ENCODE data around the gene DES. TPM values are rescaled to one million over a fixed set of nuclear protein-coding genes. Genes with fewer than 3 reads are reported as not detected.

Gene DES
- polyA plus RNA-seq, 1 donor from 2014 or later = not detected

DNA sequence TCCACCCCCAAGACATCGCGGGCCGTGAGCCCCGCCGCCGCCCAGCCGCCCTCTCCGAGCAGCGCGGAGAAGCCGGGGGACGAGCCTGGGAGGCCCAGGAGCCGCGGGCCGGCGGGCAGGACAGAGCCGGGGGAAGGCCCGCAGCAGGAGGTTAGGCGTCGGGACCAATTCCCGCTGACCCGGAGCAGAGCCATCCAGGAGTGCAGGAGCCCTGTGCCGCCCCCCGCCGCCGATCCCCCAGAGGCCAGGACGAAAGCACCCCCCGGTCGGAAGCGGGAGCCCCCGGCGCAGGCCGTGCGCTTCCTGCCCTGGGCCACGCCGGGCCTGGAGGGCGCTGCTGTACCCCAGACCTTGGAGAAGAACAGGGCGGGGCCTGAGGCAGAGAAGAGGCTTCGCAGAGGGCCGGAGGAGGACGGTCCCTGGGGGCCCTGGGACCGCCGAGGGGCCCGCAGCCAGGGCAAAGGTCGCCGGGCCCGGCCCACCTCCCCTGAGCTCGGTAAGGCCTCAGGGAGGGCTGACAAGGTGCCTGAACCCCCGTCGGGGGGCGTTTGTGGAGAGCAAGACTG is 30.7 kb downstream of the DES start:
- Histone ChIP-seq H3K9ac (ENCODE audit: low read length) (no peak overlapping the region), H3K27ac (ENCODE audit: low read length) (no peak overlapping the region), H2AFZ (ENCODE audit: low read depth, low read length) (no peak overlapping the region), H3K4me2 (ENCODE audit: low read length) (no peak overlapping the region), H3K9me2 (ENCODE audit: insufficient read depth, low read length) (no peaks in the 10 kb centered on the region), H3K36me3 (ENCODE audit: insufficient read depth, low read length) (no peaks in the 10 kb centered on the region), H3K9me3 (ENCODE audit: low read length) (no peaks in the 10 kb centered on the region), H3K27me3 (ENCODE audit: insufficient read depth, low read depth, low read length) (peaks cover 12% of the 10 kb centered on the region), H3K4me3 (ENCODE audit: low read length) (no peak overlapping the region), H3F3A (ENCODE audit: insufficient read depth, low read length, poor library complexity, severe bottlenecking) (no peaks in the 10 kb centered on the region), H3K79me2 (replicated peaks; ENCODE audit: insufficient read depth, low read length) (no peaks in the 10 kb centered on the region), H4K20me1 (ENCODE audit: insufficient read depth) (no peaks in the 10 kb centered on the region)
- TF ChIP-seq REST (IDR thresholded peaks at IDR 0.05; ENCODE audit: borderline replicate concordance) (no peak), EZH2 (IDR thresholded peaks at IDR 0.05; ENCODE audit: borderline replicate concordance, insufficient read depth, low read length, poor library complexity, severe bottlenecking) (no peak), POLR2AphosphoS5 (IDR thresholded peaks at IDR 0.05) (no peak), SMC3 (conservative IDR thresholded peaks at IDR 0.05; ENCODE audit: poor library complexity) (no peak), MXI1 (conservative IDR thresholded peaks at IDR 0.05; ENCODE audit: poor library complexity, severe bottlenecking) (no peak), RAD21 (conservative IDR thresholded peaks at IDR 0.05) (no peak), EP300 (conservative IDR thresholded peaks at IDR 0.05; ENCODE audit: poor library complexity, severe bottlenecking) (no peak), TAF1 (IDR thresholded peaks at IDR 0.05; ENCODE audit: low read depth) (no peak)
- TF ChIP-seq, protein P1, sequence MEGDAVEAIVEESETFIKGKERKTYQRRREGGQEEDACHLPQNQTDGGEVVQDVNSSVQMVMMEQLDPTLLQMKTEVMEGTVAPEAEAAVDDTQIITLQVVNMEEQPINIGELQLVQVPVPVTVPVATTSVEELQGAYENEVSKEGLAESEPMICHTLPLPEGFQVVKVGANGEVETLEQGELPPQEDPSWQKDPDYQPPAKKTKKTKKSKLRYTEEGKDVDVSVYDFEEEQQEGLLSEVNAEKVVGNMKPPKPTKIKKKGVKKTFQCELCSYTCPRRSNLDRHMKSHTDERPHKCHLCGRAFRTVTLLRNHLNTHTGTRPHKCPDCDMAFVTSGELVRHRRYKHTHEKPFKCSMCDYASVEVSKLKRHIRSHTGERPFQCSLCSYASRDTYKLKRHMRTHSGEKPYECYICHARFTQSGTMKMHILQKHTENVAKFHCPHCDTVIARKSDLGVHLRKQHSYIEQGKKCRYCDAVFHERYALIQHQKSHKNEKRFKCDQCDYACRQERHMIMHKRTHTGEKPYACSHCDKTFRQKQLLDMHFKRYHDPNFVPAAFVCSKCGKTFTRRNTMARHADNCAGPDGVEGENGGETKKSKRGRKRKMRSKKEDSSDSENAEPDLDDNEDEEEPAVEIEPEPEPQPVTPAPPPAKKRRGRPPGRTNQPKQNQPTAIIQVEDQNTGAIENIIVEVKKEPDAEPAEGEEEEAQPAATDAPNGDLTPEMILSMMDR (IDR thresholded peaks at IDR 0.05; ENCODE audit: poor library complexity, severe bottlenecking) = no peak

GRCh38 chr2:219449609-219450008 is 31.4 kb downstream of the DES start:
- H3K4me3 ChIP-seq (ENCODE audit: low read length) = no peak overlapping the region
- TF ChIP-seq EZH2 (IDR thresholded peaks at IDR 0.05; ENCODE audit: borderline replicate concordance, insufficient read depth, low read length, poor library complexity, severe bottlenecking) = no peak
- no peak overlapping the region for H3K4me2 ChIP-seq (ENCODE audit: low read length)
- H3K27me3 ChIP-seq (ENCODE audit: insufficient read depth, low read depth, low read length) = peaks cover 12% of the 10 kb centered on the region
- no peak overlapping the region for H3K9ac ChIP-seq (ENCODE audit: low read length)
- no peaks in the 10 kb centered on the region for H3K79me2 ChIP-seq (replicated peaks; ENCODE audit: insufficient read depth, low read length)
- H3K9me2 ChIP-seq (ENCODE audit: insufficient read depth, low read length) = no peaks in the 10 kb centered on the region
- H2AFZ ChIP-seq (ENCODE audit: low read depth, low read length) = no peak overlapping the region
- peaks cover 6% of the 10 kb centered on the region for H3K36me3 ChIP-seq (ENCODE audit: insufficient read depth, low read length)
- no peaks in the 10 kb centered on the region for H4K20me1 ChIP-seq (ENCODE audit: insufficient read depth)
- H3K27ac ChIP-seq (ENCODE audit: low read length) = no peak overlapping the region
- no peaks in the 10 kb centered on the region for H3K9me3 ChIP-seq (ENCODE audit: low read length)
- no peaks in the 10 kb centered on the region for H3F3A ChIP-seq (ENCODE audit: insufficient read depth, low read length, poor library complexity, severe bottlenecking)
